CD8-positive, alpha-beta memory T cell (primary cell): Measurements from ENCODE around the gene DCUN1D5. TPM values are rescaled to one million over a fixed set of nuclear protein-coding genes. Genes with fewer than 3 reads are reported as not detected.
A peak's percentile ranks its signal among the peaks of the same experiment; 100 is the strongest.

ENCODE experiments used
- CTCF ChIA-PET: fragments of 350-600 bp; sonication (Branson Sonifier 250); formaldehyde crosslinking; loops from one replicate; lab custom pipeline; 2021; ENCODE audit warnings: antibody characterized with exemption; lab: Charles Lee
- POLR2A ChIA-PET: fragments of 350-600 bp; sonication (Branson Sonifier 250); formaldehyde crosslinking; loops from one replicate; lab custom pipeline; 2021; ENCODE audit warnings: antibody characterized with exemption; lab: Charles Lee
- DNase-seq, 5 donors: peaks; one replicate each; pipeline versions ENCODE4 v3.0.0 to v3.0.0-alpha.2; 2020 to 2022; ENCODE audit warnings: mixed read lengths in 1 of 5
- H3K27ac ChIP-seq: one replicate; pipeline ENCODE4 v1.7.0; 2013; ENCODE audit warnings: low read depth, mild to moderate bottlenecking, low read length, moderate library complexity
- H3K27me3 ChIP-seq: 2 replicates; pipeline ENCODE4 v1.7.0; 2013; ENCODE audit warnings: low read length, mild to moderate bottlenecking; ENCODE audit not compliant: insufficient read depth, poor library complexity, severe bottlenecking
- H3K36me3 ChIP-seq: 2 replicates; pipeline ENCODE4 v1.7.0; 2013; ENCODE audit warnings: mild to moderate bottlenecking, low read length, moderate library complexity; ENCODE audit not compliant: insufficient read depth
- H3K4me1 ChIP-seq: 2 replicates; pipeline ENCODE4 v1.7.0; 2013; ENCODE audit warnings: mild to moderate bottlenecking, low read length, moderate library complexity; ENCODE audit not compliant: insufficient read depth
- H3K4me3 ChIP-seq: 2 replicates; pipeline ENCODE4 v1.7.0; 2013; ENCODE audit warnings: mild to moderate bottlenecking, low read length
- H3K9me3 ChIP-seq: 2 replicates; pipeline ENCODE4 v1.7.0; 2013; ENCODE audit warnings: mild to moderate bottlenecking, low read length
- H3K27ac Mint-ChIP-seq, 8 donors: one replicate each; pipeline ENCODE4 v1.8.0; 2020 to 2021; ENCODE audit warnings: mixed read lengths in 8 of 8, mild to moderate bottlenecking in 6 of 8, inconsistent platforms in 3 of 8, moderate library complexity in 3 of 8
- H3K27me3 Mint-ChIP-seq, 2 donors: one replicate each; pipeline ENCODE4 v1.8.0; 2020 to 2021; ENCODE audit warnings: mixed read lengths in 2 of 2, mild to moderate bottlenecking in 1 of 2, moderate library complexity in 1 of 2
- H3K36me3 Mint-ChIP-seq, 3 donors: one replicate each; pipeline ENCODE4 v1.8.0; 2020 to 2021; ENCODE audit warnings: mixed read lengths in 3 of 3, inconsistent platforms in 1 of 3, mild to moderate bottlenecking in 1 of 3
- H3K4me1 Mint-ChIP-seq, 3 donors: one replicate each; pipeline ENCODE4 v1.8.0; 2020 to 2021; ENCODE audit warnings: mixed read lengths in 3 of 3, inconsistent platforms in 1 of 3, mild to moderate bottlenecking in 1 of 3
- H3K4me3 Mint-ChIP-seq, 7 donors: one replicate each; pipeline ENCODE4 v1.8.0; 2020 to 2021; ENCODE audit warnings: mixed read lengths in 7 of 7, mild to moderate bottlenecking in 6 of 7, moderate library complexity in 4 of 7, inconsistent platforms in 2 of 7
- H3K9me3 Mint-ChIP-seq, 5 donors: one replicate each; pipeline ENCODE4 v1.8.0; 2020 to 2022; ENCODE audit warnings: mixed read lengths in 5 of 5, mild to moderate bottlenecking in 3 of 5, moderate library complexity in 2 of 5, inconsistent platforms in 1 of 5
- polyA plus RNA-seq: library from polyadenylated mRNA; unstranded; fragments of 300-500 nt; fragmentation: Illumina TruSeq; gene quantifications from one replicate; pipeline ENCODE4 v1.2.3, GENCODE V29; 2021
- total RNA-seq, 2 experiments: library from RNA; stranded (reverse); gene quantifications; one replicate each; pipeline ENCODE4 v1.2.3, GENCODE V29; 2021

The DCUN1D5 gene
- total and polyA plus RNA-seq, 3 experiments from 2014 or later: 27.6 to 84.8 (median 84.2) TPM

- ChIA-PET CTCF (no interaction called here), POLR2A (interaction anchor here (0.6 kb wide), 1 partner anchor 763 kb away, joined by 3 read pairs; no protein-coding TSS in a partner anchor)
- Histone ChIP-seq H3K4me3 (no peak overlapping the region), H3K27ac (no peak overlapping the region), H3K36me3 (no peaks in the 10 kb centered on the region), H3K9me3 (no peaks in the 10 kb centered on the region), H3K27me3 (no peaks in the 10 kb centered on the region), H3K4me1 (no peaks in the 10 kb centered on the region)
- Mint-ChIP-seq H3K4me3 (no peak overlapping the region), H3K4me1 (peaks cover 3 to 8% (median 4%) of the 10 kb centered on the region in 3 donors), H3K27ac (no peak overlapping the region), H3K9me3 (no peaks in the 10 kb centered on the region), H3K27me3 (no peaks in the 10 kb centered on the region), H3K36me3 (peaks cover 19 to 78% (median 21%) of the 10 kb centered on the region in 3 donors)
- no peak for DNase-seq
Observed at GRCh38 chr11:103077554-103077953, 14.4 kb downstream of the DCUN1D5 start.

- Mint-ChIP-seq H3K27me3 (no peaks in the 10 kb centered on the region), H3K4me3 (no peak overlapping the region), H3K9me3 (no peaks in the 10 kb centered on the region), H3K4me1 (peaks cover 4 to 11% (median 5%) of the 10 kb centered on the region in 3 donors), H3K27ac (no peak overlapping the region), H3K36me3 (peaks cover 19 to 73% (median 19%) of the 10 kb centered on the region in 3 donors)
- DNase-seq: no peak
- no peaks in the 10 kb centered on the region for H3K27me3 ChIP-seq
- ChIA-PET POLR2A (no interaction called here), CTCF (no interaction called here)
- no peaks in the 10 kb centered on the region for H3K9me3 ChIP-seq
- no peak overlapping the region for H3K27ac ChIP-seq
- no peaks in the 10 kb centered on the region for H3K4me1 ChIP-seq
- no peak overlapping the region for H3K4me3 ChIP-seq
- no peaks in the 10 kb centered on the region for H3K36me3 ChIP-seq
Observed at GRCh38 chr11:103076361-103076760, 15.6 kb downstream of the DCUN1D5 start.

GRCh38 chr11:103071008-103071407 is 21.0 kb downstream of the DCUN1D5 start:
- CTCF ChIA-PET: no interaction called here
- H3K4me1 Mint-ChIP-seq: peaks cover 47 to 59% (median 53%) of the 10 kb centered on the region in 3 donors
- Histone ChIP-seq H3K9me3 (no peaks in the 10 kb centered on the region), H3K27ac (no peak overlapping the region), H3K36me3 (no peaks in the 10 kb centered on the region), H3K4me3 (no peak overlapping the region), H3K4me1 (peaks cover 12% of the 10 kb centered on the region), H3K27me3 (no peaks in the 10 kb centered on the region)
- H3K36me3 Mint-ChIP-seq: peaks cover 0 to 45% (median 16%) of the 10 kb centered on the region in 3 donors
- no peak for DNase-seq
- H3K27ac Mint-ChIP-seq: peak overlapping the region in 7 of 8 donors; percentile 3 to 90 (median 67)
- no peaks in the 10 kb centered on the region for H3K9me3 Mint-ChIP-seq
- peaks cover 0 to 1% of the 10 kb centered on the region in 2 donors for H3K27me3 Mint-ChIP-seq
- POLR2A ChIA-PET: no interaction called here
- H3K4me3 Mint-ChIP-seq: peak overlapping the region in 6 of 7 donors; percentile 51 to 80 (median 56)

- peak in 1 of 5 donors; percentile 7 for DNase-seq
- Mint-ChIP-seq H3K36me3 (peaks cover 0 to 46% (median 16%) of the 10 kb centered on the region in 3 donors), H3K27ac (peak overlapping the region; percentile 22 to 87 (median 74)), H3K4me1 (peaks cover 47 to 59% (median 53%) of the 10 kb centered on the region in 3 donors), H3K27me3 (peaks cover 0 to 1% of the 10 kb centered on the region in 2 donors), H3K4me3 (peak overlapping the region in 6 of 7 donors; percentile 51 to 80 (median 56)), H3K9me3 (no peaks in the 10 kb centered on the region)
- peaks cover 12% of the 10 kb centered on the region for H3K4me1 ChIP-seq
- no peaks in the 10 kb centered on the region for H3K27me3 ChIP-seq
- no peak overlapping the region for H3K27ac ChIP-seq
- POLR2A ChIA-PET: interaction anchor here (0.8 kb wide), 1 partner anchor 31 kb away, joined by 6 read pairs; no protein-coding TSS in a partner anchor
- CTCF ChIA-PET: no interaction called here
- H3K36me3 ChIP-seq: no peaks in the 10 kb centered on the region
- no peak overlapping the region for H3K4me3 ChIP-seq
- no peaks in the 10 kb centered on the region for H3K9me3 ChIP-seq
Observed at GRCh38 chr11:103070142-103070541, 21.8 kb downstream of the DCUN1D5 start.

GRCh38 chr11:103069367-103069766 is 22.6 kb downstream of the DCUN1D5 start:
- H3K27ac ChIP-seq: no peak overlapping the region

GRCh38 chr11:103067118-103067517 is 24.8 kb downstream of the DCUN1D5 start:
- no peaks in the 10 kb centered on the region for H3K9me3 Mint-ChIP-seq
- no peaks in the 10 kb centered on the region for H3K9me3 ChIP-seq
- H3K27me3 ChIP-seq: no peaks in the 10 kb centered on the region
- peaks cover 42 to 50% (median 47%) of the 10 kb centered on the region in 3 donors for H3K4me1 Mint-ChIP-seq
- no peak overlapping the region for H3K27ac ChIP-seq
- H3K36me3 Mint-ChIP-seq: peaks cover 4 to 50% (median 17%) of the 10 kb centered on the region in 3 donors
- peaks cover 9% of the 10 kb centered on the region for H3K36me3 ChIP-seq
- DNase-seq: no peak
- peaks cover 0 to 1% of the 10 kb centered on the region in 2 donors for H3K27me3 Mint-ChIP-seq
- ChIA-PET CTCF (no interaction called here), POLR2A (no interaction called here)
- H3K27ac Mint-ChIP-seq: peak overlapping the region in 3 of 8 donors; percentile 13 to 71 (median 50)
- no peak overlapping the region for H3K4me3 ChIP-seq
- peaks cover 12% of the 10 kb centered on the region for H3K4me1 ChIP-seq
- H3K4me3 Mint-ChIP-seq: no peak overlapping the region

More at GRCh38 chr11:103069367-103069766, 22.6 kb downstream of the DCUN1D5 start:
- Mint-ChIP-seq H3K27me3 (peaks cover 0 to 1% of the 10 kb centered on the region in 2 donors), H3K4me3 (peak overlapping the region in 6 of 7 donors; percentile 51 to 80 (median 56)), H3K9me3 (no peaks in the 10 kb centered on the region), H3K4me1 (peaks cover 47 to 59% (median 53%) of the 10 kb centered on the region in 3 donors), H3K36me3 (peaks cover 0 to 43% (median 13%) of the 10 kb centered on the region in 3 donors), H3K27ac (peak overlapping the region in 7 of 8 donors; percentile 22 to 87 (median 67))
- ChIA-PET CTCF (no interaction called here), POLR2A (interaction anchor here (0.8 kb wide), 1 partner anchor 32 kb away, joined by 6 read pairs; no protein-coding TSS in a partner anchor)
- Histone ChIP-seq H3K4me1 (peaks cover 12% of the 10 kb centered on the region), H3K36me3 (no peaks in the 10 kb centered on the region), H3K4me3 (no peak overlapping the region), H3K27me3 (no peaks in the 10 kb centered on the region), H3K9me3 (no peaks in the 10 kb centered on the region)
- DNase-seq: no peak

GRCh38 chr11:103061656-103062055 is 30.3 kb downstream of the DCUN1D5 start:
- no peak for DNase-seq
- CTCF ChIA-PET: no interaction called here

GRCh38 chr11:103055221-103055890 is 36.6 kb downstream of the DCUN1D5 start:
- peaks cover 3 to 18% (median 4%) of the 10 kb centered on the region in 3 donors for H3K36me3 Mint-ChIP-seq
- POLR2A ChIA-PET: no interaction called here
- no peaks in the 10 kb centered on the region for H3K9me3 Mint-ChIP-seq
- H3K9me3 ChIP-seq: no peaks in the 10 kb centered on the region
- DNase-seq: peak in 1 of 5 donors; percentile 9
- H3K4me1 Mint-ChIP-seq: peaks cover 0 to 2% (median 0%) of the 10 kb centered on the region in 3 donors
- no peak overlapping the region for H3K4me3 ChIP-seq
- H3K4me1 ChIP-seq: no peaks in the 10 kb centered on the region
- no peak overlapping the region for H3K4me3 Mint-ChIP-seq
- H3K27ac ChIP-seq: no peak overlapping the region
- H3K27me3 ChIP-seq: no peaks in the 10 kb centered on the region
- peaks cover 5% of the 10 kb centered on the region for H3K36me3 ChIP-seq
- no peak overlapping the region for H3K27ac Mint-ChIP-seq
- CTCF ChIA-PET: interaction anchor here (1.3 kb wide), 1 partner anchor 19 kb away, joined by 5 read pairs; no protein-coding TSS in a partner anchor
- H3K27me3 Mint-ChIP-seq: no peaks in the 10 kb centered on the region

More at GRCh38 chr11:103061656-103062055, 30.3 kb downstream of the DCUN1D5 start:
- H3K4me3 ChIP-seq: no peak overlapping the region
- H3K36me3 Mint-ChIP-seq: peaks cover 7 to 65% (median 19%) of the 10 kb centered on the region in 3 donors
- no peaks in the 10 kb centered on the region for H3K9me3 Mint-ChIP-seq
- no peak overlapping the region for H3K27ac ChIP-seq
- H3K4me1 ChIP-seq: no peaks in the 10 kb centered on the region
- no peaks in the 10 kb centered on the region for H3K27me3 ChIP-seq
- no peak overlapping the region for H3K4me3 Mint-ChIP-seq
- peaks cover 3 to 5% (median 4%) of the 10 kb centered on the region in 3 donors for H3K4me1 Mint-ChIP-seq
- POLR2A ChIA-PET: no interaction called here
- H3K9me3 ChIP-seq: no peaks in the 10 kb centered on the region
- H3K27ac Mint-ChIP-seq: no peak overlapping the region
- H3K36me3 ChIP-seq: peaks cover 19% of the 10 kb centered on the region
- no peaks in the 10 kb centered on the region for H3K27me3 Mint-ChIP-seq
